WTC11 (cell line): ENCODE measurements around the gene U2AF2. TPM values are rescaled to one million over a fixed set of nuclear protein-coding genes. Genes with fewer than 3 reads are reported as not detected.

ENCODE experiments used
- ATAC-seq: fragments of 200-7000 bp; cut with Tn5 transposase; 2 replicates; pipeline ENCODE4 v1.10.0; 2021; ENCODE audit warnings: mild to moderate bottlenecking, moderate library complexity
- CTCF ChIA-PET: fragments of 300-600 bp; sonication (Branson Sonifier 250); formaldehyde crosslinking; loops from one replicate; lab custom pipeline; 2021; ENCODE audit warnings: antibody characterized with exemption; lab: Charles Lee
- POLR2A ChIA-PET: fragments of 350-600 bp; sonication (Branson Sonifier 250); formaldehyde crosslinking; loops from one replicate; lab custom pipeline; 2021; ENCODE audit warnings: antibody characterized with exemption; lab: Charles Lee
- DNase-seq: peaks from one replicate; pipeline ENCODE4 v3.0.0; 2021; ENCODE audit warnings: low spot score
- H3K27ac Mint-ChIP-seq: 2 replicates; pipeline ENCODE4 v1.8.0; 2021; ENCODE audit warnings: mixed read lengths
- H3K27me3 Mint-ChIP-seq: 2 replicates; pipeline ENCODE4 v1.8.0; 2021; ENCODE audit warnings: low read depth, mild to moderate bottlenecking, moderate library complexity, mixed read lengths
- H3K36me3 Mint-ChIP-seq: 2 replicates; pipeline ENCODE4 v1.8.0; 2021; ENCODE audit warnings: mixed read lengths
- H3K4me1 Mint-ChIP-seq: 2 replicates; pipeline ENCODE4 v1.8.0; 2022; ENCODE audit warnings: mixed read lengths
- H3K4me3 Mint-ChIP-seq: 2 replicates; pipeline ENCODE4 v1.8.0; 2021; ENCODE audit warnings: mild to moderate bottlenecking, moderate library complexity, mixed read lengths
- H3K9me3 Mint-ChIP-seq: 2 replicates; pipeline ENCODE4 v1.8.0; 2021; ENCODE audit warnings: mixed read lengths
- ATF1 ChIP-seq: sonication (generic); formaldehyde crosslinking; IDR thresholded peaks from 2 replicates; pipeline ENCODE4 v1.8.1; 2023; ENCODE audit warnings: mild to moderate bottlenecking, moderate library complexity, missing genetic modification reagents
- ATF2 ChIP-seq: sonication (generic); formaldehyde crosslinking; IDR thresholded peaks from 2 replicates; pipeline ENCODE4 v1.8.1; 2022; ENCODE audit warnings: low read depth, missing genetic modification reagents, borderline replicate concordance
- CREB1 ChIP-seq: sonication (generic); formaldehyde crosslinking; IDR thresholded peaks from 2 replicates; pipeline ENCODE4 v1.8.0; 2023; ENCODE audit warnings: mild to moderate bottlenecking, missing genetic modification reagents
- CREM ChIP-seq: sonication (generic); formaldehyde crosslinking; IDR thresholded peaks from 2 replicates; pipeline ENCODE4 v1.8.1; 2022; ENCODE audit warnings: mild to moderate bottlenecking, missing genetic modification reagents, moderate library complexity
- GTF2I ChIP-seq: fragments of 250-450 bp; sonication (Bioruptor Pico); conservative IDR thresholded peaks from 2 replicates; pipeline ENCODE4 v1.4.0; 2021; ENCODE audit warnings: mild to moderate bottlenecking
- HMGA2 ChIP-seq: fragments of 250-450 bp; sonication (Bioruptor Pico); IDR thresholded peaks from 2 replicates; pipeline ENCODE4 v1.4.0; 2021; ENCODE audit warnings: mild to moderate bottlenecking, moderate library complexity
- MXD4 ChIP-seq: fragments of 250-450 bp; sonication (Bioruptor Pico); IDR thresholded peaks from 2 replicates; pipeline ENCODE4 v1.8.0; 2021; ENCODE audit warnings: mild to moderate bottlenecking, moderate library complexity, borderline replicate concordance
- NFATC4 ChIP-seq: fragments of 250-450 bp; sonication (Bioruptor Pico); IDR thresholded peaks from 2 replicates; pipeline ENCODE4 v1.9.0; 2021; ENCODE audit warnings: mild to moderate bottlenecking
- OVOL2 ChIP-seq: fragments of 250-450 bp; sonication (Bioruptor Pico); IDR thresholded peaks from 2 replicates; pipeline ENCODE4 v1.9.0; 2021; ENCODE audit warnings: mild to moderate bottlenecking, borderline replicate concordance
- PRDM15 ChIP-seq: sonication (generic); formaldehyde crosslinking; IDR thresholded peaks from 2 replicates; pipeline ENCODE4 v1.8.0; 2022; ENCODE audit warnings: missing genetic modification reagents
- RELA ChIP-seq: sonication (generic); formaldehyde crosslinking; IDR thresholded peaks from 2 replicates; pipeline ENCODE4 v1.8.1; 2022; ENCODE audit warnings: missing genetic modification reagents, mild to moderate bottlenecking, borderline replicate concordance
- SP1 ChIP-seq: sonication (generic); formaldehyde crosslinking; conservative IDR thresholded peaks from 2 replicates; pipeline ENCODE4 v1.8.1; 2022; ENCODE audit warnings: missing genetic modification reagents
- TEAD4 ChIP-seq: sonication (generic); formaldehyde crosslinking; IDR thresholded peaks from 2 replicates; pipeline ENCODE4 v1.8.0; 2022; ENCODE audit warnings: mild to moderate bottlenecking, missing genetic modification reagents
- ZNF532 ChIP-seq: fragments of 250-450 bp; sonication (Bioruptor Pico); IDR thresholded peaks from 2 replicates; pipeline ENCODE4 v1.9.0; 2021; ENCODE audit warnings: mild to moderate bottlenecking, borderline replicate concordance
- ZSCAN18 ChIP-seq: fragments of 250-450 bp; sonication (Bioruptor Pico); IDR thresholded peaks from 2 replicates; pipeline ENCODE4 v2.1.2; 2022; ENCODE audit warnings: mild to moderate bottlenecking, moderate library complexity
- total RNA-seq: library from RNA; stranded (reverse); gene quantifications from 3 replicates; pipeline ENCODE4 v1.2.3, GENCODE V29; 2021

U2AF2 gene
- total RNA-seq, 1 experiment from 2014 or later = 302 TPM

GRCh38 chr19:55656988-55657747 lies 2.3 kb downstream of the U2AF2 start (continued):
- TF ChIP-seq ZSCAN18 (CRISPR knock-in tag) (no peak), OVOL2 (no peak), TEAD4 (CRISPR knock-in tag) (no peak), MXD4 (CRISPR knock-in tag) (no peak), ATF1 (CRISPR knock-in tag) (no peak), CREM (CRISPR knock-in tag) (no peak), PRDM15 (CRISPR knock-in tag) (no peak), ATF2 (no peak), SP1 (CRISPR knock-in tag) (no peak), HMGA2 (CRISPR knock-in tag) (no peak), RELA (CRISPR knock-in tag) (no peak), GTF2I (CRISPR knock-in tag) (no peak), NFATC4 (CRISPR knock-in tag) (no peak), ZNF532 (CRISPR knock-in tag) (no peak), CREB1 (no peak)

- CTCF ChIA-PET = interaction anchor here (1.5 to 3.3 kb wide), 2 partner anchors 12 to 27 kb away, joined by 4 to 33 read pairs; no protein-coding TSS in a partner anchor
- TF ChIP-seq ZSCAN18 (CRISPR knock-in tag) (no peak), MXD4 (CRISPR knock-in tag) (no peak)
- TF ChIP-seq, all 79 proteins: peak for 0
- Mint-ChIP-seq H3K9me3 (no peaks in the 10 kb centered on the region), H3K4me1 (peaks cover 31% of the 10 kb centered on the region), H3K4me3 (no peak overlapping the region), H3K27me3 (peaks cover 3% of the 10 kb centered on the region; the same call in 1 of the 2 replicates), H3K36me3 (peaks cover 41% of the 10 kb centered on the region), H3K27ac (peak overlapping the region; percentile 84; the same call in 1 of the 2 replicates)
- POLR2A ChIA-PET = no interaction called here
- DNase-seq = no peak
- no peak for ATAC-seq
Measured at GRCh38 chr19:55658846-55659459, 4.1 kb downstream of the U2AF2 start.
